NB4 (cell line): ENCODE data around the gene QSOX2.

Experiments
- DNase-seq: peaks from one replicate; pipeline ENCODE4 v3.0.0; 2010; ENCODE audit warnings: low read depth
- H3K4me3 ChIP-seq: one replicate; pipeline ENCODE4 v1.5.1; 2011; ENCODE audit warnings: mild to moderate bottlenecking, low read depth, low read length, moderate library complexity
- MAX ChIP-seq: IDR thresholded peaks from 2 replicates; pipeline ENCODE4 v1.6.1; 2011; ENCODE audit warnings: low read depth, low read length
- MYC ChIP-seq: IDR thresholded peaks from 2 replicates; pipeline ENCODE4 v1.6.1; 2011; ENCODE audit warnings: low read depth, low read length
- POLR2A ChIP-seq: IDR thresholded peaks from 2 replicates; pipeline ENCODE4 v1.6.1; 2011; ENCODE audit warnings: mild to moderate bottlenecking; ENCODE audit not compliant: insufficient read length; ENCODE audit errors: extremely low read depth
- TF ChIP-seq, protein P1 (sequence below): IDR thresholded peaks from one replicate; pipeline ENCODE4 v1.5.1; 2012; ENCODE audit warnings: low read depth, low read length

Gene QSOX2

DNA sequence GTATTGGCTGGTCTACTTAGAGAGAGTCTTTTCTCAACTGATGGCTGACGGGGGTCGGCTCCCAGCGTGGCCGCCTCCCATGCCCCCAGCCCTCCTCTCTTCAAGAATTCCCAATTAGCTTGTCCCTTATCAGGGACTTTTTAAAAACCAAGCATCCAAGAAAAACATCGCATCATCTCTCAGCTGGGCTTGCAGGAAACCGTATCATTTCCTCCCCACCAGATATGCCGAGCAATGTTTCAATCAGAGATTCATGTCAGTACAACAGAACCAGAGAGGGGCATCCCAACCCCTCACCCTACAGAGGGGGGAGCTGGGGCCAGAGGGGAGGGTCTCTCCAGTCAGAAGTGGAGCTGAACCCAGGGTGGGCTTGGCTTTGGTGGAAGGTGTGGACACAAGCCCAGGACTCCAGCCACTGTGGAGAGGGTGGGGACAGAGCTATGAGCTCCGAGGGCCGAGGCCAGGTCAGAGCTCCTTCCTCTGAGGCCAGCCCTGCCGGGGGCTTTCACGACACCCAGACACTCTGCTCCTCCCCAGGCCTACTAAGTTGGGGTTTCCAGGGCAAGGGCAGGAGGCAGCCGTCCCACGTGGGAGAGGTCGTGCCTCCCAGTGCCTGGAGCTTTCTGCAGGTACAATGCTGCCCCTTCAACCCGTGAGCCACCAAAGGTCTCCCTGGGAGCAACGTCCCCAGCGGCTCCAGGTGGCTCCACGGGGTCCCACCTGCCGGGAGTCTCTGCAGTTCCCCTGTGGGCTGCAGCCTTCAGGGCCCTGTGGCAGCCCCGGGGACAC lies 87.9 kb downstream of the QSOX2 start:
- DNase-seq: no peak
- H3K4me3 ChIP-seq: no peak overlapping the region
- TF ChIP-seq, protein P1, sequence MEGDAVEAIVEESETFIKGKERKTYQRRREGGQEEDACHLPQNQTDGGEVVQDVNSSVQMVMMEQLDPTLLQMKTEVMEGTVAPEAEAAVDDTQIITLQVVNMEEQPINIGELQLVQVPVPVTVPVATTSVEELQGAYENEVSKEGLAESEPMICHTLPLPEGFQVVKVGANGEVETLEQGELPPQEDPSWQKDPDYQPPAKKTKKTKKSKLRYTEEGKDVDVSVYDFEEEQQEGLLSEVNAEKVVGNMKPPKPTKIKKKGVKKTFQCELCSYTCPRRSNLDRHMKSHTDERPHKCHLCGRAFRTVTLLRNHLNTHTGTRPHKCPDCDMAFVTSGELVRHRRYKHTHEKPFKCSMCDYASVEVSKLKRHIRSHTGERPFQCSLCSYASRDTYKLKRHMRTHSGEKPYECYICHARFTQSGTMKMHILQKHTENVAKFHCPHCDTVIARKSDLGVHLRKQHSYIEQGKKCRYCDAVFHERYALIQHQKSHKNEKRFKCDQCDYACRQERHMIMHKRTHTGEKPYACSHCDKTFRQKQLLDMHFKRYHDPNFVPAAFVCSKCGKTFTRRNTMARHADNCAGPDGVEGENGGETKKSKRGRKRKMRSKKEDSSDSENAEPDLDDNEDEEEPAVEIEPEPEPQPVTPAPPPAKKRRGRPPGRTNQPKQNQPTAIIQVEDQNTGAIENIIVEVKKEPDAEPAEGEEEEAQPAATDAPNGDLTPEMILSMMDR: no peak
- TF ChIP-seq MAX (no peak), MYC (no peak), POLR2A (no peak)
